Measurements from ENCODE around the gene HAS3. TPM values are rescaled to one million over a fixed set of nuclear protein-coding genes. Genes with fewer than 3 reads are reported as not detected.

The HAS3 gene
- total and polyA plus RNA-seq, 2 donors, result 0.09 to 0.89 TPM

- peak overlapping the region in 1 of 2 donors; percentile 53 for H3K4me3 ChIP-seq (ENCODE audit: low read length in 2 of 2)
- H3K36me3 ChIP-seq (ENCODE audit: control insufficient read depth in 2 of 2, insufficient read depth in 2 of 2, low read length in 1 of 2), result peaks cover 3 to 8% of the 10 kb centered on the region in 2 donors
- H3K9me3 ChIP-seq (ENCODE audit: control insufficient read depth in 2 of 2, insufficient read depth in 1 of 2, low read length in 1 of 2), result no peaks in the 10 kb centered on the region
- no peak overlapping the region for H3K27ac ChIP-seq (ENCODE audit: low read depth in 1 of 2, low read length in 1 of 2)
- peaks cover 37 to 66% of the 10 kb centered on the region in 2 donors for H3K27me3 ChIP-seq (ENCODE audit: control insufficient read depth in 2 of 2, insufficient read depth in 1 of 2, low read length in 1 of 2)
- peaks cover 10 to 28% of the 10 kb centered on the region in 2 donors for H3K4me1 ChIP-seq (ENCODE audit: control insufficient read depth in 2 of 2, insufficient read depth in 2 of 2, low read length in 2 of 2)
- peak in 1 of 9 donors; percentile 31 for DNase-seq (ENCODE audit: low read depth in 6 of 9, low spot score in 9 of 9)
- WGBS, result 2% methylated on average over 55 of the region's 55 CpGs
Measured at GRCh38 chr16:69106491-69107315, 1.2 kb downstream of the HAS3 start.

GRCh38 chr16:69107316-69107962 lies 2.0 kb downstream of the HAS3 start:
- peak in 1 of 9 donors; percentile 30 for DNase-seq (ENCODE audit: low read depth in 6 of 9, low spot score in 9 of 9)
- Histone ChIP-seq H3K27me3 (ENCODE audit: control insufficient read depth in 2 of 2, insufficient read depth in 1 of 2, low read length in 1 of 2) (peaks cover 37 to 65% of the 10 kb centered on the region in 2 donors), H3K27ac (ENCODE audit: low read depth in 1 of 2, low read length in 1 of 2) (no peak overlapping the region), H3K4me3 (ENCODE audit: low read length in 2 of 2) (peak overlapping the region in 1 of 2 donors; percentile 4), H3K36me3 (ENCODE audit: control insufficient read depth in 2 of 2, insufficient read depth in 2 of 2, low read length in 1 of 2) (peaks cover 3 to 10% of the 10 kb centered on the region in 2 donors), H3K4me1 (ENCODE audit: control insufficient read depth in 2 of 2, insufficient read depth in 2 of 2, low read length in 2 of 2) (peaks cover 10 to 28% of the 10 kb centered on the region in 2 donors), H3K9me3 (ENCODE audit: control insufficient read depth in 2 of 2, insufficient read depth in 1 of 2, low read length in 1 of 2) (no peaks in the 10 kb centered on the region)
- WGBS, result 6% methylated on average over 52 of the region's 52 CpGs

GRCh38 chr16:69108064-69108904 lies 2.8 kb downstream of the HAS3 start:
- H3K4me1 ChIP-seq (ENCODE audit: control insufficient read depth in 2 of 2, insufficient read depth in 2 of 2, low read length in 2 of 2), result peaks cover 10 to 34% of the 10 kb centered on the region in 2 donors
- no peak overlapping the region for H3K27ac ChIP-seq (ENCODE audit: low read depth in 1 of 2, low read length in 1 of 2)
- DNase-seq (ENCODE audit: low read depth in 6 of 9, low spot score in 9 of 9), result no peak

GRCh38 chr16:69108905-69109252 lies 3.4 kb downstream of the HAS3 start:
- WGBS, result 95% methylated on average over 4 of the region's 4 CpGs
- no peak for DNase-seq (ENCODE audit: low read depth in 6 of 9, low spot score in 9 of 9)
- Histone ChIP-seq H3K9me3 (ENCODE audit: control insufficient read depth in 2 of 2, insufficient read depth in 1 of 2, low read length in 1 of 2) (no peaks in the 10 kb centered on the region), H3K36me3 (ENCODE audit: control insufficient read depth in 2 of 2, insufficient read depth in 2 of 2, low read length in 1 of 2) (peaks cover 4 to 12% of the 10 kb centered on the region in 2 donors), H3K27ac (ENCODE audit: low read depth in 1 of 2, low read length in 1 of 2) (no peak overlapping the region), H3K4me1 (ENCODE audit: control insufficient read depth in 2 of 2, insufficient read depth in 2 of 2, low read length in 2 of 2) (peaks cover 10 to 35% of the 10 kb centered on the region in 2 donors), H3K27me3 (ENCODE audit: control insufficient read depth in 2 of 2, insufficient read depth in 1 of 2, low read length in 1 of 2) (peaks cover 37 to 56% of the 10 kb centered on the region in 2 donors), H3K4me3 (ENCODE audit: low read length in 2 of 2) (no peak overlapping the region)

More at GRCh38 chr16:69108064-69108904, 2.8 kb downstream of the HAS3 start:
- H3K9me3 ChIP-seq (ENCODE audit: control insufficient read depth in 2 of 2, insufficient read depth in 1 of 2, low read length in 1 of 2), result no peaks in the 10 kb centered on the region
- 67% methylated on average over 9 of the region's 9 CpGs for WGBS
- H3K27me3 ChIP-seq (ENCODE audit: control insufficient read depth in 2 of 2, insufficient read depth in 1 of 2, low read length in 1 of 2), result peaks cover 37 to 60% of the 10 kb centered on the region in 2 donors
- H3K4me3 ChIP-seq (ENCODE audit: low read length in 2 of 2), result no peak overlapping the region
- H3K36me3 ChIP-seq (ENCODE audit: control insufficient read depth in 2 of 2, insufficient read depth in 2 of 2, low read length in 1 of 2), result peaks cover 3 to 10% of the 10 kb centered on the region in 2 donors

GRCh38 chr16:69109486-69110270 lies 4.2 kb downstream of the HAS3 start:
- H3K27ac ChIP-seq (ENCODE audit: low read depth in 1 of 2, low read length in 1 of 2), result no peak overlapping the region
- 98% methylated on average over 48 of the region's 48 CpGs for WGBS
- no peak overlapping the region for H3K4me3 ChIP-seq (ENCODE audit: low read length in 2 of 2)
- peaks cover 10 to 35% of the 10 kb centered on the region in 2 donors for H3K4me1 ChIP-seq (ENCODE audit: control insufficient read depth in 2 of 2, insufficient read depth in 2 of 2, low read length in 2 of 2)
- DNase-seq (ENCODE audit: low read depth in 6 of 9, low spot score in 9 of 9), result no peak
- H3K27me3 ChIP-seq (ENCODE audit: control insufficient read depth in 2 of 2, insufficient read depth in 1 of 2, low read length in 1 of 2), result peaks cover 36 to 48% of the 10 kb centered on the region in 2 donors
- peaks cover 10 to 20% of the 10 kb centered on the region in 2 donors for H3K36me3 ChIP-seq (ENCODE audit: control insufficient read depth in 2 of 2, insufficient read depth in 2 of 2, low read length in 1 of 2)
- H3K9me3 ChIP-seq (ENCODE audit: control insufficient read depth in 2 of 2, insufficient read depth in 1 of 2, low read length in 1 of 2), result no peaks in the 10 kb centered on the region

- peaks cover 17 to 22% of the 10 kb centered on the region in 2 donors for H3K36me3 ChIP-seq (ENCODE audit: control insufficient read depth in 2 of 2, insufficient read depth in 2 of 2, low read length in 1 of 2)
- no peak overlapping the region for H3K27ac ChIP-seq (ENCODE audit: low read depth in 1 of 2, low read length in 1 of 2)
- H3K4me1 ChIP-seq (ENCODE audit: control insufficient read depth in 2 of 2, insufficient read depth in 2 of 2, low read length in 2 of 2), result peaks cover 15 to 40% of the 10 kb centered on the region in 2 donors
- DNase-seq (ENCODE audit: low read depth in 6 of 9, low spot score in 9 of 9), result no peak
- WGBS, result 98% methylated on average over 7 of the region's 7 CpGs
- no peak overlapping the region for H3K4me3 ChIP-seq (ENCODE audit: low read length in 2 of 2)
- H3K27me3 ChIP-seq (ENCODE audit: control insufficient read depth in 2 of 2, insufficient read depth in 1 of 2, low read length in 1 of 2), result peaks cover 29 to 41% of the 10 kb centered on the region in 2 donors
- H3K9me3 ChIP-seq (ENCODE audit: control insufficient read depth in 2 of 2, insufficient read depth in 1 of 2, low read length in 1 of 2), result no peaks in the 10 kb centered on the region
Measured at GRCh38 chr16:69110406-69110805, 5.0 kb downstream of the HAS3 start.

- no peaks in the 10 kb centered on the region for H3K9me3 ChIP-seq (ENCODE audit: control insufficient read depth in 2 of 2, insufficient read depth in 1 of 2, low read length in 1 of 2)
- no peak for DNase-seq (ENCODE audit: low read depth in 6 of 9, low spot score in 9 of 9)
- peaks cover 19 to 34% of the 10 kb centered on the region in 2 donors for H3K27me3 ChIP-seq (ENCODE audit: control insufficient read depth in 2 of 2, insufficient read depth in 1 of 2, low read length in 1 of 2)
- H3K27ac ChIP-seq (ENCODE audit: low read depth in 1 of 2, low read length in 1 of 2), result no peak overlapping the region
- peaks cover 22% of the 10 kb centered on the region in 2 donors for H3K36me3 ChIP-seq (ENCODE audit: control insufficient read depth in 2 of 2, insufficient read depth in 2 of 2, low read length in 1 of 2)
- WGBS, result 90% methylated on average over 6 of the region's 6 CpGs
- H3K4me1 ChIP-seq (ENCODE audit: control insufficient read depth in 2 of 2, insufficient read depth in 2 of 2, low read length in 2 of 2), result peaks cover 15 to 45% of the 10 kb centered on the region in 2 donors
- no peak overlapping the region for H3K4me3 ChIP-seq (ENCODE audit: low read length in 2 of 2)
Measured at GRCh38 chr16:69111216-69111875, 5.9 kb downstream of the HAS3 start.

GRCh38 chr16:69111876-69112230 lies 6.4 kb downstream of the HAS3 start:
- no peak overlapping the region for H3K27ac ChIP-seq (ENCODE audit: low read depth in 1 of 2, low read length in 1 of 2)
- 95% methylated on average over 5 of the region's 5 CpGs for WGBS
- peaks cover 15 to 29% of the 10 kb centered on the region in 2 donors for H3K27me3 ChIP-seq (ENCODE audit: control insufficient read depth in 2 of 2, insufficient read depth in 1 of 2, low read length in 1 of 2)
- H3K36me3 ChIP-seq (ENCODE audit: control insufficient read depth in 2 of 2, insufficient read depth in 2 of 2, low read length in 1 of 2), result peaks cover 22% of the 10 kb centered on the region in 2 donors
- no peaks in the 10 kb centered on the region for H3K9me3 ChIP-seq (ENCODE audit: control insufficient read depth in 2 of 2, insufficient read depth in 1 of 2, low read length in 1 of 2)
- peaks cover 17 to 45% of the 10 kb centered on the region in 2 donors for H3K4me1 ChIP-seq (ENCODE audit: control insufficient read depth in 2 of 2, insufficient read depth in 2 of 2, low read length in 2 of 2)
- DNase-seq (ENCODE audit: low read depth in 6 of 9, low spot score in 9 of 9), result no peak
- H3K4me3 ChIP-seq (ENCODE audit: low read length in 2 of 2), result no peak overlapping the region

Measured in thymus (tissue), 11 donors.